DND-41 (cell line): ENCODE results near the gene ADRB2.
"Not testable (repeated sequence)": the region's sequence is repeated elsewhere in the genome, so short reads cannot be mapped to it uniquely, and the experiment has no call there.

Experiments
- ATAC-seq: fragments of 200-7000 bp; cut with Tn5 transposase; 3 replicates; pipeline ENCODE4 v1.9.1; 2021; ENCODE audit warnings: low read depth; ENCODE audit not compliant: insufficient read depth
- DNase-seq: peaks from one replicate; pipeline ENCODE4 v3.0.0-alpha.2; 2020
- H2AFZ ChIP-seq: 2 replicates; pipeline ENCODE4 v1.6.0; 2012; ENCODE audit warnings: low read depth, low read length
- H3K27ac ChIP-seq: 2 replicates; pipeline ENCODE4 v1.5.1; 2012; ENCODE audit warnings: low read length, inconsistent platforms
- H3K27me3 ChIP-seq: fragments of 200-600 bp; sonication (generic); 2 replicates; pipeline ENCODE4 v1.6.0; 2012; ENCODE audit warnings: low read length, mild to moderate bottlenecking, inconsistent platforms; ENCODE audit not compliant: insufficient read depth, poor library complexity
- H3K36me3 ChIP-seq: 2 replicates; pipeline ENCODE4 v1.5.1; 2012; ENCODE audit warnings: low read length, inconsistent platforms; ENCODE audit not compliant: insufficient read depth
- H3K4me1 ChIP-seq: 2 replicates; pipeline ENCODE4 v1.5.1; 2012; ENCODE audit warnings: mild to moderate bottlenecking, low read length; ENCODE audit not compliant: insufficient read depth
- H3K4me2 ChIP-seq: 2 replicates; pipeline ENCODE4 v1.6.0; 2012; ENCODE audit warnings: mild to moderate bottlenecking, moderate library complexity, low read length, inconsistent platforms; ENCODE audit not compliant: insufficient read depth
- H3K4me3 ChIP-seq, 2 experiments: fragments of 200-600 bp in 1 of 2; shearing (Covaris generic) in 1 of 2; 2 replicates each; pipeline ENCODE4 v1.5.1; 2012 to 2016; ENCODE audit warnings: inconsistent platforms in 2 of 2, low read length in 2 of 2, mild to moderate bottlenecking in 2 of 2, low read depth in 1 of 2, moderate library complexity in 1 of 2
- H3K79me2 ChIP-seq: 2 replicates; pipeline ENCODE4 v1.6.0; 2012; ENCODE audit warnings: low read length, inconsistent platforms; ENCODE audit not compliant: insufficient read depth
- H3K9ac ChIP-seq: 2 replicates; pipeline ENCODE4 v1.6.0; 2012; ENCODE audit warnings: low read depth, mild to moderate bottlenecking, inconsistent platforms, low read length, moderate library complexity
- H3K9me3 ChIP-seq: 2 replicates; pipeline ENCODE4 v1.5.1; 2012; ENCODE audit warnings: low read length, moderate library complexity, mild to moderate bottlenecking, inconsistent platforms; ENCODE audit not compliant: insufficient read depth, severe bottlenecking
- H4K20me1 ChIP-seq: 2 replicates; pipeline ENCODE4 v1.6.0; 2012; ENCODE audit warnings: low read length; ENCODE audit not compliant: insufficient read depth
- CTCF ChIP-seq: IDR thresholded peaks from 2 replicates; pipeline ENCODE4 v1.5.1; 2012; ENCODE audit warnings: borderline replicate concordance, low read length, moderate library complexity, mild to moderate bottlenecking; ENCODE audit not compliant: poor library complexity, severe bottlenecking; ENCODE audit errors: extremely low read depth
- EZH2 ChIP-seq: IDR thresholded peaks from 3 replicates; pipeline ENCODE4 v1.6.1; 2012; ENCODE audit warnings: borderline replicate concordance, low read depth, mild to moderate bottlenecking, moderate library complexity, low read length, inconsistent platforms; ENCODE audit not compliant: severe bottlenecking

The ADRB2 gene

GRCh38 chr5:148873690-148874485 is 47.5 kb downstream of the ADRB2 start:
- Histone ChIP-seq H3K27ac (no peak overlapping the region), H3K36me3 (no peaks in the 10 kb centered on the region), H3K9me3 (no peaks in the 10 kb centered on the region), H3K79me2 (no peaks in the 10 kb centered on the region), H3K4me2 (no peak overlapping the region), H3K4me3 (no peak overlapping the region), H4K20me1 (no peaks in the 10 kb centered on the region), H3K9ac (no peak overlapping the region), H2AFZ (no peak overlapping the region), H3K27me3 (peaks cover 3% of the 10 kb centered on the region), H3K4me1 (no peaks in the 10 kb centered on the region)
- TF ChIP-seq EZH2 (no peak), CTCF (no peak)
- DNase-seq (no peak), ATAC-seq (no peak)

GRCh38 chr5:148875205-148875875 is 48.9 kb downstream of the ADRB2 start:
- Histone ChIP-seq H3K4me2 (no peak overlapping the region), H3K4me1 (no peaks in the 10 kb centered on the region), H2AFZ (no peak overlapping the region), H3K27ac (no peak overlapping the region), H3K4me3 (no peak overlapping the region), H3K9ac (no peak overlapping the region), H3K36me3 (no peaks in the 10 kb centered on the region), H3K27me3 (peaks cover 3% of the 10 kb centered on the region), H4K20me1 (no peaks in the 10 kb centered on the region), H3K79me2 (no peaks in the 10 kb centered on the region), H3K9me3 (no peaks in the 10 kb centered on the region)
- TF ChIP-seq EZH2 (no peak), CTCF (no peak)
- ATAC-seq (no peak), DNase-seq (no peak)

- not testable (repeated sequence) for H3K36me3 ChIP-seq, H3K4me1 ChIP-seq, H2AFZ ChIP-seq, H3K4me2 ChIP-seq, H4K20me1 ChIP-seq, H3K27ac ChIP-seq, DNase-seq, H3K79me2 ChIP-seq, H3K4me3 ChIP-seq, H3K9me3 ChIP-seq, H3K9ac ChIP-seq, ATAC-seq, H3K27me3 ChIP-seq
Observed at GRCh38 chr5:148877436-148877835, 51.0 kb downstream of the ADRB2 start.
